ENCODE results near the gene CDSN.

CDSN gene

DNA sequence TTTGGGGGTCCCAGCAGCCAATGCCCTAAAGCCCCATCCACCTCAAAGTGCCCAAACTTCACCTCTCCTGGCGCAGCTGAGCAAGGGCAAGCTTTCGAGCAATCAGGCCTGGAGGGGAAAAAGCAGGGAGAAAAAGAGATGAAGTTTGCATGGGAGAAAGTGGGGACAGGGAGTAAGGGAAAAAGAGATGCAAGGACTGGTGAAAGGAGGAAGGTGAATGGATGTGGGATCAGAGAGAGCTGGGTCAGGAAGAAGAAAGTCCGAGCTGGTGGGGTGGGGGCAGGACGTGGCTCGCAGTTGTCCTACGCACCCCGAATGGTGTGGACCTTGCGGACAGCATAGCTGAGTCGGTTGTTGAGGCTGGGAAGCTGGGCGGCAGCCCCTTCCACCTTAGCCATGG lies 25.1 kb upstream of the CDSN start:
- DNase-seq (ENCODE audit: low read depth in 2 of 2): no peak

DNA sequence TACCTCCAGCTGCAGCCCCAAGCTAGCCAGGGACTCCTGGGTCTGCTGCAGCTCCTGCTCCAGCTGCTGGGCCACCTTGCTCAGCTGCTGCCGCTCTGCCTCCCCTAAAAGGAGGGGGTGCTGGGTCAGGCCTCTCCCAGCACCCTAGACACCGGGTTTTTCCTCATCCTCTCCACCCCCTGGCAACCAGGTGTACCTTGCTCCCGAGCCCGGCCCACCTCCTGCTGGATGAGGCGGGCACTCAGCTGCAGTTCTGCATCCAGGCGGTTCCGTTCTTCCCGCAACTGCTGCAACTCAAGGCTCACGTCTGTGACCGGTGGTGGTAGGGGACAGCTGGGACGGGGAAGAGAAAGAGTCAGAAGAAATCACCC lies 24.7 kb upstream of the CDSN start:
- no peak for DNase-seq (ENCODE audit: low read depth in 2 of 2)

DNA sequence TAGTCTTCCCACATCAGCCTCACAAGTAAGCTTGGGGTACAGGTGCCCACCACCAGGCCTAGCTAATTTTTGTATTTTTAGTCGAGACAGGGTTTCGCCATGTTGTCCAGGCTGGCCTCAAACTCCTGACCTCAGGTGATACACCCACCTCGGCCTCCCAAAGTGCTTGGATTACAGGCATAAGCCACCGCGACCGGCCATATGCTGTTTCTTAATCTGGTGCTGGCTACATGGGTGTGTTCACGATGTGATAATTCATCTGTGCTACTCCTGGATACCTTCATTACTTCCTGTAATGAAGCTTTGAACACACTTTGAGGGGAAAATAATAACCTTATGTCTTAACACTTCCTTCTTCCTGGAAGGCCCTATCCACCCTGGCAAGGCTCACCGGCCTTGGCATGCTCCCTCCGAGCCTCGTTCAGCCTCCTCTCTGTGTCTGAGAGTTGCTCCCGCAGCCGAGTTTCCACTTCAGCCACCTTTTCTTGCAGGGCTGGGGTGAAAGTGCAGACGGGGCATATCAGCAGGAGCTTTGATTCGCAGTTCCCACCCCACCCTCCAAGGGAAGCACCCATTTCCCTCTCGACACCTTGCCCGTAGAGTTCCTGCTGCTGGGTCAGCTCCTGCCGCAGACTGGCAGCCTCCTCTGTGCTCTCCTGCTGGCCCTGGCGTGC lies 24.2 kb upstream of the CDSN start:
- DNase-seq (ENCODE audit: low read depth in 2 of 2): no peak

DNA sequence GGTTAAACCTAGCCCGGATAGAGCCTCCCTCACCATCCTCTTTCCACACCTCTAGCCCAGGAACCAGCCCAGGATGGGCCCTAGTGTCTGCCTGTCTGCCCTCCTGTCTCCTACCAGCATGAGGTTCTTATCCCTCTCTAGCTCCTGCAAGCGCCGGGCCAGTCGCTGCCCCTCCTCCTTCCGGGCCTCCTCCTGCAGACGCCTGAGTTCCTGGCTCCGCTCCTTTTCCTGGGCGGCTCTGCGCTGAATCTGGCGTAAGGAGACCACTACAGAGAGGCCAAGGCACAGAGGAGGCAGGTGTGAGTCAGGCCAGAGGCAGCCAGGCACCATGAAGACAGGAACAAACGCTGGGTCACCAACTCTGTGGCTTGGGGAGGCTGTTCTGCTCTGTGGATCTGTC lies 22.9 kb upstream of the CDSN start:
- no peak for DNase-seq (ENCODE audit: low read depth in 2 of 2)

DNA sequence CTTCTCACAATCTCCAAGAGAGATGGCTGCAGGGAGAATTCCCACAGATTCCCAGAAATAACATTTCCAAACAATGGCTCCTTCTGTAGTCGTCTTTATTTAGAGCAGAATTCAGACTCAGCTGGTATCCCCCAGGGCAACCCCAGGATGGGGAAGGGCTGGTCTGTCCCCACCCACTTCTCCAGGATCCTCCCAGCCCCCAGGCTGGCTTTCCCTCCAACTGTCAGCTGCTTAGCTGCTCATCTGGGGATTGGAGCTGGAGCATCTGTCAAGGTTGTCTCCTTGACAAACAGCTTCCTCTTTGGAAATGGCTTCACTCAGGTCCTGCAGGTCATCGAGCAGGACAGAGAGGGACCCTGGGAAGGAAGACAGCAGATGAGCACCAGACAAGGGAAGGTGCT lies 22.1 kb upstream of the CDSN start:
- no peak for DNase-seq (ENCODE audit: low read depth in 2 of 2)

DNA sequence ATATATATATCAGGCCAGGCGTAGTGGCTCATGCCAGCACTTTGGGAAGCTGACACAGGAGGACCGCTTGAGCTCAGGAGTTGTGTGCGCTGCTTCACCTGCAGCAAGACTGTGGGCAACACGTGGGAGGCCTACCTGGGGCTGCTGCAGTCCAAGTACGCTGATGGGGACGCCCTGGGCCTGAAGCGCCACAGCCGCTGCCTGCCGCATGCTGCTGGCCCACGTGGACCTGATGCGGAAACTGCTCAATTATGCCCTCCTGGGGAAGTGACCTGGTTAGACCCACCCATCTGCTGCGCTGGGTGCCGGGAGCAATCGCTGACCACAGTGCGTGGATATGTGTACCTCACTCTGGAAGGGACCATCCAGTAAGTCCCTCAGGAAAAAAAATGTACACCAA lies 20.4 kb upstream of the CDSN start:
- no peak for DNase-seq (ENCODE audit: low read depth in 2 of 2)

DNA sequence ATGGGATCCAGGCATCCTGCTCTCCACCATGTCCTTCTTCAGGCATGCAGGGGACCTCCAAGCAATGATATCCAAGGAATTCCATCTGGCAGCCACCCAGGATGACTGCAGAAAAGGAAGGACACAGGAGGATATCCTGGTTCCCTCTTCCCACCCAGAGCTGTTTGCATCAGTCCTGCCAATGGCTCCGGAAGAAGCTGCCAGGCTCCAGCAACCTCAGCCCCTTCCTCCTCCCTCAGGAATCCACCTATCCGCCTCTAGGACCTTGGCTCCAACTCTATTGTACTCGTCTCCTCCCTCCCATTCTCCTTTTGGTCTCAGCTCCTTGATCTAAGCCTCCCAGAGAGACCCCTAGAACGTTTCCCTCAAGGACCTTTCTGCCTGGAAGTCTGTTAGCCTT lies 19.4 kb upstream of the CDSN start:
- peak; percentile 58 to 60 for DNase-seq (ENCODE audit: low read depth in 2 of 2)

DNA sequence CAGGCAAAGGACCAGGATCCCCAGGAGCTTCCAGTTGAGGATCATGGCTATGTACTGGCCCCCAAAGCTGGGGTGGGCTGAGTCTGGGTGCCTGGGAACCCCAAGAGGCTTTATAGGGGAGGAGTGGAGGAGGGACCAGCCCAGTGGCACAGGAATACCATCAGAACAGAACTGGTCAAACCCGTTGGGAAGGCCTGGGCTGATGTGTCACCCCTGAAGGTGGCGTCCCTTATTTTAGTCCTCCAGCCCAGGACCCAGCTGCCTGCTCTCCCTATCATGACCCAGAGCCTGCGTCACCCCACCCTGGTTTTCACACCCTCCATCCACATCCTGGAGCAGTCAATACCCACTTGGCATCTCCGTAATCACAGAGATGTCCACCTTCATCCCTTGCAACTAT lies 18.7 kb upstream of the CDSN start, which contains the start of gene PSORS1C2:
Gene PSORS1C2, minus strand, starts transcription at position 85 of the 400 bp plus-strand sequence. Its CDS starts 40 bp downstream, at position 45.
- no peak for DNase-seq (ENCODE audit: low read depth in 2 of 2)

DNA sequence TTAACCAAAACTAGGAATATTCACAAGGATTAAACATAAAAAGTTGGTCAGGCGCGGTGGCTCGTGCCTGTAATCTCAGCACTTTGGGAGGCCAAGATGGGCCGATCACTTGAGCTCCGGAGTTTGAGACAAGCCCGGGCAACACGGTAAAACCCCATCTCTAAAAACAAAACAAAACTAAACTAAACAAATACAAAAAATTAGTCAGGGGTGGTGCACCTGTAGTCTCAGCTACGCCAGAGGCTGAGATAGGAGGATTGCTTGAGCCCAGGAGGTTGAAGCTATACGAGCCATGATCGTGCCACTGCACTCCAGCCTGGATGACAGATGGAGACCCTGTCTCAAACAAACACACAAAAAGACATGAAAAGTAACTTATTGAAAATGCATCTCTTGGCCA lies 15.5 kb upstream of the CDSN start:
- no peak for DNase-seq (ENCODE audit: low read depth in 2 of 2)

DNA sequence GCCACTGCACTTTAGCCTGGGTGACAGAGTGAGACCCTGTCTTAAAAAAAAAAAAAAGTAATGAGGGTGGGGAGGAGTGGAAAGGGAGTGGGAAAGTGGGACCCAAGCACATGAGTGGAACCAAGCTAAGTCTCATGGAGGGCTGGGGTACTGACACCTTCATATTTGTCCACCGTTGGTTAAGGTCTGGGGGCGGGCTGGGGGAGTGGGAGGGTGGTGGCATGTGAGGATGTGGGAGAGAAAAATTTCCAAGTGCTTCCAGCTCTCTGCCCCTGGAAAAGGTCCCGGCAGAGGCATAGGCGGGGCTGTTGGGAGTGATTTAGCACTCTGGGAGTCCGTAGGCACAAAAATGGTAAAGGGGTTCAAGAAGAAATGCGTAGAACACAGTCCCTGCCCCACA lies 12.6 kb upstream of the CDSN start:
- DNase-seq (ENCODE audit: low read depth in 2 of 2): no peak

DNA sequence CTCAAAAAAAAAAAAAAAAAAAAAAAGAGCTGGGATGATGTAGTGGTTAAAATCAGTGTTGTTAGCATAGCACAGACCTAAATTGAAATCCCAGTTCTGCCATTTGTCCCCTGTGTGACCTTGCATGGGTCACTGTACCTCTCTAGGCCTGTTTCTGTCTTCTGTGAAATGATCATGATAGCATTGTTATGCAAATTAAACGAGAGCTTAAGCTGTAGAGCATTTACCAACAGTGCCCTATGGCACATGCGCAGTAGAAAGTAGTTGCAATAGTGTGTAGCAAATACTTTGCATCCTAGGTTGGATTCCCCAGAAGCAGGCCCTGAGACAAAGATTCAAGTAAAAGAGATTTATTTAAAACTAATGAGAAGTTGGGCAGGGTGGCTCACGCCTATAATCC lies 11.3 kb upstream of the CDSN start:
- no peak for DNase-seq (ENCODE audit: low read depth in 2 of 2)

DNA sequence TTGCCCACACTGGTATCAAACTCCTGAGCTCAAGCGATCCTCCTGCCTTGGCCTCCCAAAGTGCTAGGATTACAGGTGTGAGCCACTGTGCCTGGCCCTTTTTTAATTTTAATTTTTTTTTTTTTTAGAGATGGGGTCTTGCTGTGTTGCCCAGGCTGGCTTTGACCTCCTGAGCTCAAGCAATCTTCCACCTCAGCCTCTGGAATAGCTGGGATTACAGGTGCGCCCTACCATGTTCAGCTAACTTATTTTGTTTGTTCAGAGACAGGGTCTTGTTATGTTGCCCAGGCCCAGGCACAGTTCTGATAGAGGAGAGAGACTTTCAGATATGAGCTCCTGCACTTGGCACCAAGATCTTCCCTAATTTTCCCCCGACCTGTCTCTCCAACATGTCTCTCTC lies 10.5 kb upstream of the CDSN start:
- DNase-seq (ENCODE audit: low read depth in 2 of 2): no peak

DNA sequence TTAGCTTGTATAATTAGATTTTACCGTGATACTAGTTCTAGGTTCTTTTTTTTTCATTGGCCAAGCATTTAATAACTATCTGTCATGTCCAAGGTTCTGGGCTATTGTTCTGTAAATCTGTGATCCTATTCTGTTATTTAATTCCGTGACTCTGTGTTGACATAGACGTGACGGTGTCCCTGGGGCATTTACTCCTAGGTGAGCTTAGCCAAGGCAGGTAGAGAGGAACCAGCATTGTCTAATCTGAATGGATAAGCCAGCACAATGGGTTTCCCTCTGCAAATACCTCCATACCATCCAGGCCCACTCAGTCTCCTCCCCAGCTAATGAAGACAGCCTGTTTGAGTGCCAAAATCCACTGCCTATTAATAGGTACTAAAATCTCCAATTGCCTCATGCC lies 8.9 kb upstream of the CDSN start:
- no peak for DNase-seq (ENCODE audit: low read depth in 2 of 2)

DNA sequence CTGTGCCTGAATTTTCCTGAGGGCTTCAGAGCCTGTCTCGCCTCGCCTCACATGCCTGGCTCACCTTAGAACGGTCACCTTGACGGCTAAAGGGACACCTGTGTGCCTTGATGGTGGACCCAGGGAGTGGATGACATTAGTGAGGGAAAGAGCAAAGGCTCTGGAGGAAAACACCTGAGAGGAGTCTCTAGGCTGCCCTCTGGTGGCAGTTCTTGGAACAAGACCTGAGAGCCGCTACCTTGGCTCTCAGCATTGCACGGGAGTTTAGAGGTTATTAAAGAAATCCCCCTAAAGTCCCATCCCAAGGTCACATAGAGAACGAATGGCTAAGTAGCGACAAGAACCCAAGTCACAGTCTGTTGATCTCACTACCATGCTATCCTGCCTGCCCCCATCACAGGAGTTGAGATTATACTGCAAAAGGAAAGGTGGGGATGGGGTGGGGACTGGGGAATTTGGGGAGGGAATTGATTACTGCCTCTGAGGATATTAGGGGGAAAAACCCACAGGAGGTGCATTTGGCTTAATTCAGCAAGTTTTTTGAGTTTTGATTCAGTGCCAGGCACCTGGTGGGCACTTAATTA lies 7.9 kb upstream of the CDSN start:
- no peak for DNase-seq (ENCODE audit: low read depth in 2 of 2)

DNA sequence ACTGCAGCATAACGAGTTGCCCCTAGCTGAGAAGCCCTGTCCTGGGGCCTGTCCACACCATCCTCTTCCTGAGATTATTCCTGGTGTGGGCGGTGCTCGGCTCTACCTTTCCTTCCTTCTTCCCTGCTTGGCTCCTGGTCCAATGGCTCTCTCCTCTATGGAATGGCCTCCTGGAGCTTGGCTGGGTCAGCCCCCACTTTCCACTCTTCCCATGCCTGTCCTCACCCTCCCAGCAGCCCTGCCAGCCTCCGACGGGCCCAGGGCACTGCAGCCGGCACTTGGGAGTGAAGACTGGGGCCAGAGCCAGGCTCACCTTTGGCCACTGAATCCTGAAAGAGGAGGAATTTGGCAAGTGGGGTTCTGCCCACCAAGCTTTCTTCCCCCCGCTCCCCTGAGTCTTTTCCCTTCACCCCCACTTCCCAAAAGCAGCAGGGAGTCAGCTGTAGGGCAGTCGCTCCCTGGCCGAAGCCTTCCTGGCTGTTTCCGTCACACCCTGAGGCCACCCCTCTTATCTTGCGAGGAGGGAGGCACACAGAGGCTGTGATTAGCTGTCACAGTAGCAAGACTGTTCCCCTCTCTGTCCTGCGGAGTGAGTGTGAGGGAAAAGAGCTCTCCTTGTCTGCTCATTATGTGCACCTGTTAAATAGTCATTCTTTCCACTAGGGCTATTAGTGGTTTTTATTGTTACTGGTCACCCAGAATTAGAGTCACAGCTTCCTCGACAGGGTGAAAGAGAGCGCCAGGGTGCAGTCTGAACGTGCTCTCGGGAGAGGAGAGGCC lies 6.3 kb upstream of the CDSN start:
- no peak for DNase-seq (ENCODE audit: low read depth in 2 of 2)

DNA sequence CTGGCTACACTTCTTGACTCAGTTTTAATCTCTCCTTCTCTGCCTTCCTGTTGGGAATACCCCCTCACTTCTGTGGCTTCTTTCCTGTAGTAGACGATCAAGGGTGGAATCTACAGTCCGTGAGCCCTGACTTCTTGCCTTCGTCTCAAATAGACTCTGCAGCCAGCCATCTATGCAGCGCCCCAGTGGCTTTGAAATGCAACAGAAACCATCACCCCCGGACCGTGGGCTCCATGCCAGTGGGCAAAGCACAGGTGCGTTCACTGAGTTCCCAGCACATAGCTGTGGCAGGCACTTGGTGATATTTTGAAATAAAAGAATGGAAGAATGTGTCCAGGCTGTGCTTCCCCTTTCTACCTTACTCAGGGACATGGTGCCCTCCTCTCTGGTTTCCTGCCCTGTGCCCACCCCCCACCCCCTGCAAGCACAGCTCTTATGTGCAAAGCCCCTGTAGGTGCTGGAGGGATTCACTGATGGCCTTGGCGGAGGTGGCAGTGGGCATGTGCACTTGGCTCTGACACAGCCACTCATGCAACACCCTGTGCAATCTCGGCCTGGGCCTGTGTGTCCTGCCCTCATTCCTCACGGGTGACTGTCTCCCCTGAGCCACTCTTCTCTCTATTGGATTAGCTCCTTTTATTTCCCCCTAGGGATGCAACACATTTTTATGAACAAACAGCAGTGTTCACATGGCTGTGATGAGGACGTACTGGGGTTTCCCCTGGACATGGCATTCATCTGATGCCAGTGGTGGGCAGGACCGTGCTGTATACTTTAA lies 5.5 kb upstream of the CDSN start:
- DNase-seq (ENCODE audit: low read depth in 2 of 2): no peak

DNA sequence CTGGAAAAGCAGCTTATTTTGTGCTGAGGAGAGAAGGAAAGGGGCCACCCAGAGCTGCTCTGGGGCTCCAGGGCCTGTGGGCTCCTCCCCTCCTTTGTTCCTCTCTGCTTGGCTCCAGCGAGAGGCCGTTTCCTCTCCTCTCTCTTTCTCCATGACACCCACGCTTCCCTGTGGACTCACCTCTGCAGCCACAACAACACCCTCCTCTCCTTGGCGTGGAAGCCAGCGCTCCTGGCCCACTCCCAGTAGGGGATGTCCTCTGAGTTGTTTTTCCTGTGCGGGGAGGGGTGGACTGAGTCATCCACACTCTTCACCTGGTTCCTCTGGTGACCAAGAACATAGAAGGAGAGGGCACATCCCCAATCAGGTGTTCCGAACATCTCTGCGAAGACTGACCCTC lies 4.9 kb upstream of the CDSN start:
- DNase-seq (ENCODE audit: low read depth in 2 of 2): no peak

DNA sequence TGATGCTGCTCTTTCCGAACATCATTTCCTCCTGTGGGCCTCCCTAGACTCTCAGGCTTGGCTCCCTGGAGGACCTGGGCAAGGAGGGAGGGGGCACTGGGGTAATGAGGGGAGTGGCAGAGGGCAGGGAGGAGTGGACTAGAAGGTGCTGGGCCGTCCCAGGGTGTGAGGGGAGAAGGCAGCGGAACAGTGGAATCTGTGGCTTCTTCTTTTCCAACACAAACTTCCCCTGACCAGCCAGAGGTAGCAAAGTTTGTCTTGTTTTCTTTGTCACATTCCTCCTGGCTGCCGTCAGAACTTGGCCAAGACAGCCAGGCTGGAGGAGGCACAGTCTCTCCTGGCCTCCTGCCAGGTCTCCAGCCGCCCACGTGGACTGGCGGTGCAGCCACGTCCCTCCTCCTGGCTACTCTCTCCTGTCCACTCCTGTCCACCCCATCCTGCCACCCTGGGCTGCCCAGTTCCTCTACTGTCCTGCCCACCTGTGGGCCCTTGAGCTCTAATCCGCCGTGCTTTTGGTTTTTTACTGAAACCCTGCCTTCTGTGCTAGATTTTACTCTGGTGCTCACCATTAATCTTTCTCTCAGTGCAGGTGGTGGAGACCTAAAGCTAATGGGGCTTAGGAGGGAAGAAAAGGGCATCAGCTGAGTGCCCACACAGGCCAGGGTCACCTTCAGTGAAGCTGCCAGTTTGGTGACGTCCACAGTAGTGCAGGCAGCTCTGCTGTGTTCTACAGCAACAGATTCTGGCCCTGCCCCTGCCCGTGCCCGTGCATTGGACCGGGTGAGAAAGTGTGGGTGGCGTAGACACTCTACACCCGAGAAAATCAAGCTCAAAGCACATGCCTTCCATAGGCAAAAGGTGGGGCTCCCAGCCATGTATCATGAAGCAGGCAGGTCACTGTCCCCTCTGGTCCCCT lies 2.8 kb upstream of the CDSN start:
- DNase-seq (ENCODE audit: low read depth in 2 of 2): no peak

DNA sequence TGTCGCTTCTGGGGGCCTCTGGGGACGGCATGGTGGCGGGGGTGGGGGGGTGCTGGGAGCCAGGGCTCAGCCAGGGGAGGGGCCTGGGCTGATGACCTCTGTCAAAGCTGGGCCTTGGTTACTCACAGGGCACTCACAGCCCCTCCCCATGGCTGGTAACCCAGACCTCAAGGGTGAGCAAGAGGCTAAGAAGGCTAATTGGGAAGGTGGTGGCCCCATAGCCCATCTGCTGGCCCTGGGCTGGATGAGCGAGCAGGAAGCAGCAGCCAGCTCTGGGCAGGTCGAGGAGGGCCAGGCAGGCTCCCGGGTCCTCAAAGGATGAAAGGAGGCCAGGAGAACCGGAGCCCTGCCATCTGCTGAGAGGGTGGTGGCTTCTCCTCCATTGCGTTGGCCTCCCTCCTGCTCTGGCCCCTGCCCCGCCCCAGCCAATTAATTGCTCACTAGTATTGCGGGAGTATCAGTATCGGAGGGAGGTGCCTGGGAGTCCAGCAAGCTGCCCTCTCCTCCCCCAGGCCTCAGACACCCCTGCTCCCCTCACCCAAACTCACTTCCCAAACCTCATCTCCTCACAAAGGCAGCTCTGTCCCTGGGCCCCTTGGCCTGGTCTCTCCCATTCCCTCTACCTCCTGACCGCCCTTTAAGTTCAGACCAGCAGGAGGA lies 1.0 kb upstream of the CDSN start:
- DNase-seq (ENCODE audit: low read depth in 2 of 2): no peak

DNA sequence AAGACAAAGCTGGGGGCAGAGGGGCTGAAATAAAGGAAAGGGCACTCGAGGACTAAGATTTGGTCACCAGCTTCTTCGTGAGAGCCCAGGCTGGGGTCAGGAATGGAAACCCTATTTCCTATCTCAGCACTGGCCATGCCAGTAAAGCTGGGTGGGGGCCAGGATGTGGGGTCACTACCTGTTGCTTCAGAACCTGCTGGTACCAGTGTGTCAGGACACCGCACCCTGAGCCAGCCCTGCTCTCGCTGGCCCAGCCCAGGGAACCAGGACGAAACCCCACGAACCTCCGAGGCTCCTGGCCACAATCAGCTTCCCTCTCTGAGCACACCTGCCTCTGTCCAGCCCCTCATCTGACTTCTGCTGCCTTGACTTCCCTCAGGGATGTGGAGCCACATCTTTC lies 2.1 kb downstream of the CDSN start:
- DNase-seq (ENCODE audit: low read depth in 2 of 2): no peak

Data from fibroblast of skin of left biceps (primary cell).